Brain microvascular endothelial cell (primary cell): ENCODE measurements around the gene OR6J1.

Experiments used
- DNase-seq: peaks from one replicate; pipeline ENCODE4 v3.0.0-alpha.2; 2020
- H3K27ac ChIP-seq: fragments of 250-450 bp; sonication (Bioruptor Pico); 2 replicates; pipeline ENCODE4 v1.5.1; 2020; ENCODE audit warnings: mild to moderate bottlenecking, moderate library complexity
- H3K27me3 ChIP-seq: fragments of 250-450 bp; sonication (Bioruptor Pico); replicated peaks from 2 replicates; pipeline ENCODE4 v1.5.1; 2020; ENCODE audit warnings: mild to moderate bottlenecking
- H3K36me3 ChIP-seq: fragments of 250-450 bp; sonication (Bioruptor Pico); replicated peaks from 2 replicates; pipeline ENCODE4 v1.5.1; 2020; ENCODE audit warnings: mild to moderate bottlenecking
- H3K4me3 ChIP-seq: 2 replicates; pipeline ENCODE4 v1.5.1; 2011; ENCODE audit warnings: low read depth, mild to moderate bottlenecking, control low read depth, low read length, moderate library complexity
- CTCF ChIP-seq: IDR thresholded peaks from 2 replicates; pipeline ENCODE4 v1.5.1; 2011; ENCODE audit warnings: low read depth, mild to moderate bottlenecking, moderate library complexity, low read length, control low read depth, inconsistent platforms; ENCODE audit errors: missing control alignments
- in situ Hi-C: cut with HindIII; loops from 2 replicates; pipeline ENCODE4 v1.10.0; 2017; ENCODE audit warnings: low sequenced_read_pairs, low pct_ligation_motif_present

Gene OR6J1

GRCh38 chr14:22597265-22597664, 46.9 kb downstream of the OR6J1 start:
- no peak for DNase-seq
- no peak for TF ChIP-seq CTCF
- no peak overlapping the region for H3K4me3 ChIP-seq
- H3K27me3 ChIP-seq, result no peaks in the 10 kb centered on the region
- peaks cover 7% of the 10 kb centered on the region for H3K36me3 ChIP-seq
- H3K27ac ChIP-seq, result no peak overlapping the region
- in situ Hi-C loops, result no loop called here

- in situ Hi-C loops, result no loop called here
- H3K27me3 ChIP-seq, result no peaks in the 10 kb centered on the region
- DNase-seq, result no peak
- H3K4me3 ChIP-seq, result no peak overlapping the region
- TF ChIP-seq CTCF, result no peak
- H3K36me3 ChIP-seq, result no peaks in the 10 kb centered on the region
- H3K27ac ChIP-seq, result no peak overlapping the region
These were observed 47.7 kb downstream of the OR6J1 start for GRCh38 chr14:22596354-22596879.

GRCh38 chr14:22594156-22594716, 49.9 kb downstream of the OR6J1 start:
- Histone ChIP-seq H3K36me3 (no peaks in the 10 kb centered on the region), H3K4me3 (no peak overlapping the region), H3K27me3 (no peaks in the 10 kb centered on the region), H3K27ac (no peak overlapping the region)
- in situ Hi-C loops, result no loop called here
- no peak for TF ChIP-seq CTCF
- DNase-seq, result peak; percentile 29

GRCh38 chr14:22593601-22594000, 50.6 kb downstream of the OR6J1 start:
- H3K4me3 ChIP-seq, result no peak overlapping the region
- no peaks in the 10 kb centered on the region for H3K36me3 ChIP-seq
- in situ Hi-C loops, result no loop called here
- TF ChIP-seq CTCF, result no peak
- DNase-seq, result no peak
- no peak overlapping the region for H3K27ac ChIP-seq
- no peaks in the 10 kb centered on the region for H3K27me3 ChIP-seq

GRCh38 chr14:22593189-22593588, 51.0 kb downstream of the OR6J1 start:
- in situ Hi-C loops, result no loop called here
- no peak for DNase-seq
- no peak overlapping the region for H3K4me3 ChIP-seq
- TF ChIP-seq CTCF, result no peak
- no peaks in the 10 kb centered on the region for H3K36me3 ChIP-seq
- no peak overlapping the region for H3K27ac ChIP-seq
- H3K27me3 ChIP-seq, result no peaks in the 10 kb centered on the region
